GM23338 (cell line): ENCODE results near the gene HSPD1. TPM values are rescaled to one million over a fixed set of nuclear protein-coding genes. Genes with fewer than 3 reads are reported as not detected.

ENCODE experiments used
- ATAC-seq: fragments of 200-7000 bp; cut with Tn5 transposase; 3 replicates; pipeline ENCODE4 v1.9.1; 2020
- DNase-seq: peaks from one replicate; pipeline ENCODE4 v3.0.0-alpha.2; 2015; ENCODE audit warnings: low spot score
- H2AFZ ChIP-seq: fragments of 200-600 bp; sonication (generic); 2 replicates; pipeline ENCODE4 v1.8.0; 2016; ENCODE audit warnings: antibody characterized with exemption, mild to moderate bottlenecking, moderate library complexity
- H3F3A ChIP-seq: fragments of 200-600 bp; sonication (generic); replicated peaks from 2 replicates; pipeline ENCODE4 v1.8.0; 2017; ENCODE audit warnings: antibody characterized with exemption, mixed run types, low read depth
- H3K27ac ChIP-seq: fragments of 200-600 bp; sonication (generic); 2 replicates; pipeline ENCODE4 v1.6.1; 2016; ENCODE audit warnings: low read depth
- H3K27me3 ChIP-seq: fragments of 200-600 bp; sonication (generic); 2 replicates; pipeline ENCODE4 v1.8.0; 2016; ENCODE audit warnings: mild to moderate bottlenecking, mixed run types, moderate library complexity; ENCODE audit not compliant: insufficient read depth
- H3K36me3 ChIP-seq: fragments of 200-600 bp; sonication (generic); 2 replicates; pipeline ENCODE4 v1.8.0; 2016; ENCODE audit warnings: mild to moderate bottlenecking; ENCODE audit not compliant: insufficient read depth
- H3K4me1 ChIP-seq: fragments of 200-600 bp; sonication (generic); 2 replicates; pipeline ENCODE4 v1.8.0; 2016; ENCODE audit warnings: mild to moderate bottlenecking, moderate library complexity; ENCODE audit not compliant: insufficient read depth
- H3K4me2 ChIP-seq: fragments of 200-600 bp; sonication (generic); 2 replicates; pipeline ENCODE4 v1.7.1; 2017; ENCODE audit warnings: mixed run types
- H3K4me3 ChIP-seq: fragments of 200-600 bp; sonication (generic); 2 replicates; pipeline ENCODE4 v1.6.1; 2016; ENCODE audit warnings: mixed run types
- H3K79me2 ChIP-seq: fragments of 200-600 bp; sonication (generic); replicated peaks from 2 replicates; pipeline ENCODE4 v1.8.0; 2017; ENCODE audit warnings: mild to moderate bottlenecking; ENCODE audit not compliant: insufficient read depth
- H3K9me2 ChIP-seq: fragments of 200-600 bp; sonication (generic); 2 replicates; pipeline ENCODE4 v1.8.0; 2017; ENCODE audit not compliant: insufficient read depth
- H4K20me1 ChIP-seq: fragments of 200-600 bp; sonication (generic); replicated peaks from 2 replicates; pipeline ENCODE4 v1.8.0; 2017; ENCODE audit warnings: mild to moderate bottlenecking; ENCODE audit not compliant: insufficient read depth
- H3K27ac Mint-ChIP-seq: 2 replicates; pipeline ENCODE4 v1.8.0; 2020; ENCODE audit warnings: inconsistent platforms, mild to moderate bottlenecking, moderate library complexity, mixed read lengths
- H3K27me3 Mint-ChIP-seq: 3 replicates; pipeline ENCODE4 v1.8.0; 2022; ENCODE audit warnings: low read depth, mild to moderate bottlenecking, moderate library complexity, mixed read lengths, inconsistent platforms; ENCODE audit not compliant: insufficient read depth, poor library complexity
- H3K36me3 Mint-ChIP-seq: 3 replicates; pipeline ENCODE4 v1.8.0; 2021; ENCODE audit warnings: low read depth, mild to moderate bottlenecking, inconsistent platforms, moderate library complexity, mixed read lengths
- H3K4me1 Mint-ChIP-seq: 3 replicates; pipeline ENCODE4 v1.8.0; 2020; ENCODE audit warnings: mild to moderate bottlenecking, inconsistent platforms, mixed read lengths
- H3K4me3 Mint-ChIP-seq: 3 replicates; pipeline ENCODE4 v1.8.0; 2021; ENCODE audit warnings: moderate library complexity, mild to moderate bottlenecking, inconsistent platforms, mixed read lengths
- H3K9me3 Mint-ChIP-seq: 3 replicates; pipeline ENCODE4 v1.8.0; 2020; ENCODE audit warnings: moderate library complexity, mild to moderate bottlenecking, inconsistent platforms, mixed read lengths
- CREB1 ChIP-seq: fragments of 250-450 bp; sonication (Bioruptor Pico); IDR thresholded peaks from 2 replicates; pipeline ENCODE4 v1.5.0; 2020; ENCODE audit warnings: low read depth, mild to moderate bottlenecking, moderate library complexity
- NANOG ChIP-seq: IDR thresholded peaks from 2 replicates; pipeline ENCODE4 v1.6.1; 2016; ENCODE audit warnings: antibody characterized with exemption, borderline replicate concordance
- POLR2AphosphoS5 ChIP-seq: IDR thresholded peaks from 2 replicates; pipeline ENCODE4 v1.6.1; 2016; ENCODE audit warnings: antibody characterized with exemption, low read depth
- STAT1 ChIP-seq: IDR thresholded peaks from one replicate; pipeline ENCODE4 v1.6.1; 2016; ENCODE audit warnings: antibody characterized with exemption; ENCODE audit not compliant: unreplicated experiment
- polyA plus RNA-seq: library from polyadenylated mRNA; unstranded; fragments of >200 nt; fragmentation: Nextera tagmentation; extraction: Ambion mirVana; gene quantifications from 2 replicates; pipeline ENCODE4 v1.2.1, GENCODE V29; 2016
- total RNA-seq: library from RNA; depleted of rRNA; stranded (reverse); fragments of >200 nt; shearing (Covaris generic); gene quantifications from 2 replicates; pipeline ENCODE4 v1.2.3, GENCODE V29; 2014
- TF ChIP-seq, protein P1 (sequence below): IDR thresholded peaks from 2 replicates; pipeline ENCODE4 v1.6.1; 2016; ENCODE audit warnings: antibody characterized with exemption
- TF ChIP-seq, protein P2 (sequence below), 2 experiments: fragments of 200-600 bp in 1 of 2; sonication (generic) in 1 of 2; conservative IDR thresholded peaks; 2 replicates each; pipeline versions ENCODE4 v1.5.1 to v1.6.1; 2016 to 2017; ENCODE audit warnings: antibody characterized with exemption in 2 of 2, low read depth in 2 of 2, mild to moderate bottlenecking in 2 of 2, moderate library complexity in 1 of 2

Gene HSPD1
- total and polyA plus RNA-seq, 2 experiments from 2014 or later, result 880 to 1,188 TPM

GRCh38 chr2:197454923-197455322, 44.7 kb downstream of the HSPD1 start (continued):
- TF ChIP-seq POLR2AphosphoS5 (no peak), STAT1 (no peak), NANOG (no peak)

DNA sequence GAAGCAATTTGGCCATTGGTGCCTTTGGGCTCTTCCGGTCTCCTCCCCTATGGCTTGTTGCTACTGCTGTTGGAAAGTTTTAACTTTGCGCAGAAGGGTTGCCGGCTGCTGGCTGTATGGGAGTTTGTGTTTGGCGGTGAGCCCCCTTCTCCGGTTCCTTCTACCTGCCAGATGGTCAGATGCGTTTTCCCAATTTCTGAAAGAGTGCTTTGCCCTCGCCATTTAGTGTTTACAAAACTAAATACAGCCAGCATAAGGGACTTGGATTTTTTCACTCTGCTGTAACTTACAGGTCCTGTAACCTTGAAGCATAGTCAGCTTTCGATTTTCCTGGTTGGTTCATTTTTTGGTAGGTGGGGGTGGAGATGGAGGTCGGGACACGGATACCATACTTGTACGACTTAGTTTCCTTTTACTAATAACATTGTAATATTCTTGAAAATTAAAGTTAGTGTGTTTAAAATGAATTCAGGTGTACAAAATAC, 45.7 kb downstream of the HSPD1 start:
- TF ChIP-seq, protein P1, sequence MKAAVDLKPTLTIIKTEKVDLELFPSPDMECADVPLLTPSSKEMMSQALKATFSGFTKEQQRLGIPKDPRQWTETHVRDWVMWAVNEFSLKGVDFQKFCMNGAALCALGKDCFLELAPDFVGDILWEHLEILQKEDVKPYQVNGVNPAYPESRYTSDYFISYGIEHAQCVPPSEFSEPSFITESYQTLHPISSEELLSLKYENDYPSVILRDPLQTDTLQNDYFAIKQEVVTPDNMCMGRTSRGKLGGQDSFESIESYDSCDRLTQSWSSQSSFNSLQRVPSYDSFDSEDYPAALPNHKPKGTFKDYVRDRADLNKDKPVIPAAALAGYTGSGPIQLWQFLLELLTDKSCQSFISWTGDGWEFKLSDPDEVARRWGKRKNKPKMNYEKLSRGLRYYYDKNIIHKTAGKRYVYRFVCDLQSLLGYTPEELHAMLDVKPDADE, result 0 out of 2 replicates have a peak, but pooled peaks have one; percentile 44
- TF ChIP-seq POLR2AphosphoS5, result no peak
- Mint-ChIP-seq H3K27ac (peak overlapping the region; percentile 99), H3K27me3 (peaks cover 4% of the 10 kb centered on the region), H3K36me3 (no peaks in the 10 kb centered on the region; the same call in 2 of the 3 replicates), H3K4me1 (peaks cover 9% of the 10 kb centered on the region), H3K4me3 (peak overlapping the region; percentile 95), H3K9me3 (no peaks in the 10 kb centered on the region; the same call in 1 of the 3 replicates)
- Histone ChIP-seq H2AFZ (peak overlapping the region; percentile 66; the same call in 1 of the 2 replicates), H3K4me2 (peak overlapping the region; percentile 88), H3K79me2 (peaks cover 52% of the 10 kb centered on the region), H3K4me3 (peak overlapping the region; percentile 75), H3F3A (peaks cover 15% of the 10 kb centered on the region; the same call in 1 of the 2 replicates), H3K27ac (peak overlapping the region; percentile 97), H3K36me3 (no peaks in the 10 kb centered on the region), H3K9me2 (no peaks in the 10 kb centered on the region), H3K27me3 (no peaks in the 10 kb centered on the region), H3K4me1 (peaks cover 9% of the 10 kb centered on the region; the same call in 1 of the 2 replicates), H4K20me1 (peaks cover 22% of the 10 kb centered on the region)
- no peak for DNase-seq
- peak; percentile 39 for ATAC-seq

- Histone ChIP-seq H4K20me1 (peaks cover 22% of the 10 kb centered on the region), H3K79me2 (peaks cover 46% of the 10 kb centered on the region), H3K36me3 (no peaks in the 10 kb centered on the region), H3K4me3 (peak within 1 kb of the TSS; percentile 75), H3K27ac (peak within 1 kb of the TSS; percentile 97), H2AFZ (peak within 1 kb of the TSS; percentile 73; the same call in 1 of the 2 replicates), H3F3A (peaks cover 15% of the 10 kb centered on the region; the same call in 1 of the 2 replicates), H3K9me2 (no peaks in the 10 kb centered on the region), H3K27me3 (no peaks in the 10 kb centered on the region), H3K4me2 (peak within 1 kb of the TSS; percentile 88), H3K4me1 (peaks cover 9% of the 10 kb centered on the region; the same call in 1 of the 2 replicates)
- DNase-seq (peak; percentile 100), ATAC-seq (peak; percentile 94)
- Mint-ChIP-seq H3K27me3 (peaks cover 4% of the 10 kb centered on the region), H3K36me3 (no peaks in the 10 kb centered on the region; the same call in 2 of the 3 replicates), H3K4me1 (peaks cover 9% of the 10 kb centered on the region), H3K4me3 (peak within 1 kb of the TSS; percentile 95), H3K9me3 (no peaks in the 10 kb centered on the region; the same call in 1 of the 3 replicates), H3K27ac (peak within 1 kb of the TSS; percentile 99)
- TF ChIP-seq, protein P1, result no peak; the same call in none of the 2 replicates
- TF ChIP-seq CREB1 (CRISPR knock-in tag), result peak; percentile 87
- peak; percentile 68 for TF ChIP-seq POLR2AphosphoS5
- TF ChIP-seq, protein P2, sequence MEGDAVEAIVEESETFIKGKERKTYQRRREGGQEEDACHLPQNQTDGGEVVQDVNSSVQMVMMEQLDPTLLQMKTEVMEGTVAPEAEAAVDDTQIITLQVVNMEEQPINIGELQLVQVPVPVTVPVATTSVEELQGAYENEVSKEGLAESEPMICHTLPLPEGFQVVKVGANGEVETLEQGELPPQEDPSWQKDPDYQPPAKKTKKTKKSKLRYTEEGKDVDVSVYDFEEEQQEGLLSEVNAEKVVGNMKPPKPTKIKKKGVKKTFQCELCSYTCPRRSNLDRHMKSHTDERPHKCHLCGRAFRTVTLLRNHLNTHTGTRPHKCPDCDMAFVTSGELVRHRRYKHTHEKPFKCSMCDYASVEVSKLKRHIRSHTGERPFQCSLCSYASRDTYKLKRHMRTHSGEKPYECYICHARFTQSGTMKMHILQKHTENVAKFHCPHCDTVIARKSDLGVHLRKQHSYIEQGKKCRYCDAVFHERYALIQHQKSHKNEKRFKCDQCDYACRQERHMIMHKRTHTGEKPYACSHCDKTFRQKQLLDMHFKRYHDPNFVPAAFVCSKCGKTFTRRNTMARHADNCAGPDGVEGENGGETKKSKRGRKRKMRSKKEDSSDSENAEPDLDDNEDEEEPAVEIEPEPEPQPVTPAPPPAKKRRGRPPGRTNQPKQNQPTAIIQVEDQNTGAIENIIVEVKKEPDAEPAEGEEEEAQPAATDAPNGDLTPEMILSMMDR (conservative IDR thresholded peaks at IDR 0.05; ENCODE audit: low read depth in 2 of 2), result peak; percentile 15 to 38; a peak in 3 of 4 replicates
Measured at GRCh38 chr2:197453123-197453913, 46.3 kb downstream of the HSPD1 start, which contains the start of gene COQ10B. TSS of gene COQ10B (plus strand) at chr2:197453552. CDS start at chr2:197453561, 9 bp downstream.
